Vagina (tissue), 2 donors: ENCODE results near the gene VSIG4.

Source experiments
- CTCF ChIP-seq, 3 experiments: fragments of 450-650 bp in 2 of 3; fragments of 200-600 bp in 1 of 3; sonication (generic) in 1 of 3; IDR thresholded peaks; one replicate each; pipeline ENCODE4 v1.5.1; 2017 to 2019; ENCODE audit warnings: antibody characterized with exemption in 3 of 3, mild to moderate bottlenecking in 2 of 3, moderate library complexity in 2 of 3
- POLR2A ChIP-seq, 2 donors: fragments of 450-650 bp; IDR thresholded peaks; one replicate each; pipeline ENCODE4 v1.6.1; 2017; ENCODE audit warnings: antibody characterized with exemption in 2 of 2, mild to moderate bottlenecking in 2 of 2, moderate library complexity in 2 of 2
- POLR2AphosphoS5 ChIP-seq, 2 donors: sonication (generic); formaldehyde crosslinking; IDR thresholded peaks; one replicate each; pipeline ENCODE4 v1.9.0; 2017; ENCODE audit warnings: antibody characterized with exemption in 2 of 2, mild to moderate bottlenecking in 2 of 2, low read depth in 1 of 2; ENCODE audit not compliant: insufficient read depth in 1 of 2

GRCh38 chrX:66038115-66038514, 1.8 kb downstream of the VSIG4 start:
- no peak for TF ChIP-seq CTCF (IDR thresholded peaks at IDR 0.05)
- TF ChIP-seq POLR2A (IDR thresholded peaks at IDR 0.05), result no peak
- TF ChIP-seq POLR2AphosphoS5 (IDR thresholded peaks at IDR 0.05; ENCODE audit: insufficient read depth in 1 of 2, low read depth in 1 of 2), result no peak
